Neural progenitor cell (in vitro differentiated cells): Measurements from ENCODE around the gene RPS6KB2. TPM values are rescaled to one million over a fixed set of nuclear protein-coding genes. Genes with fewer than 3 reads are reported as not detected.
"Not testable (repeated sequence)": the region's sequence is repeated elsewhere in the genome, so short reads cannot be mapped to it uniquely, and the experiment has no call there.

Experiments
- DNase-seq: peaks from one replicate; pipeline ENCODE4 v3.0.0-alpha.2; 2016; ENCODE audit warnings: low spot score
- H2AFZ ChIP-seq: fragments of 200-600 bp; sonication (generic); replicated peaks from 2 replicates; pipeline ENCODE4 v1.6.1; 2016; ENCODE audit warnings: antibody characterized with exemption
- H3F3A ChIP-seq: fragments of 200-600 bp; sonication (generic); 2 replicates; pipeline ENCODE4 v1.6.1; 2016; ENCODE audit warnings: antibody characterized with exemption, low read depth
- H3K27ac ChIP-seq: fragments of 200-600 bp; sonication (generic); 2 replicates; pipeline ENCODE4 v1.5.1; 2016; ENCODE audit warnings: mild to moderate bottlenecking
- H3K27me3 ChIP-seq: fragments of 200-600 bp; sonication (generic); 2 replicates; pipeline ENCODE4 v1.6.1; 2016; ENCODE audit warnings: mild to moderate bottlenecking, moderate library complexity
- H3K36me3 ChIP-seq: fragments of 200-600 bp; sonication (generic); 2 replicates; pipeline ENCODE4 v1.5.1; 2016
- H3K4me1 ChIP-seq: fragments of 200-600 bp; sonication (generic); 2 replicates; pipeline ENCODE4 v1.6.1; 2016; ENCODE audit warnings: mixed run types
- H3K4me2 ChIP-seq: fragments of 200-600 bp; sonication (generic); 2 replicates; pipeline ENCODE4 v1.6.1; 2016
- H3K4me3 ChIP-seq: fragments of 200-600 bp; sonication (generic); 2 replicates; pipeline ENCODE4 v1.5.1; 2016
- H3K79me2 ChIP-seq: fragments of 200-600 bp; sonication (generic); 2 replicates; pipeline ENCODE4 v1.6.1; 2016; ENCODE audit warnings: low read depth
- H3K9ac ChIP-seq: fragments of 200-600 bp; sonication (generic); 2 replicates; pipeline ENCODE4 v1.6.1; 2016
- H3K9me3 ChIP-seq: fragments of 200-600 bp; sonication (generic); 2 replicates; pipeline ENCODE4 v1.5.1; 2016; ENCODE audit warnings: low read depth
- H4K20me1 ChIP-seq: fragments of 200-600 bp; sonication (generic); 2 replicates; pipeline ENCODE4 v1.6.1; 2016; ENCODE audit warnings: low read depth
- H3K27ac Mint-ChIP-seq: 3 replicates; pipeline ENCODE4 v1.8.0; 2021; ENCODE audit warnings: mixed read lengths
- H3K27me3 Mint-ChIP-seq: 2 replicates; pipeline ENCODE4 v1.8.0; 2022; ENCODE audit warnings: low read depth, mild to moderate bottlenecking, inconsistent platforms, moderate library complexity, mixed read lengths; ENCODE audit not compliant: insufficient read depth
- H3K36me3 Mint-ChIP-seq: 3 replicates; pipeline ENCODE4 v1.8.0; 2021; ENCODE audit warnings: mixed read lengths
- H3K4me1 Mint-ChIP-seq: 3 replicates; pipeline ENCODE4 v1.8.0; 2021; ENCODE audit warnings: mixed read lengths
- H3K4me3 Mint-ChIP-seq: 3 replicates; pipeline ENCODE4 v1.8.0; 2021; ENCODE audit warnings: mild to moderate bottlenecking, moderate library complexity, mixed read lengths
- H3K9me3 Mint-ChIP-seq: 3 replicates; pipeline ENCODE4 v1.8.0; 2020; ENCODE audit warnings: mixed read lengths
- EZH2 ChIP-seq: fragments of 200-600 bp; sonication (generic); IDR thresholded peaks from 2 replicates; pipeline ENCODE4 v1.6.1; 2017; ENCODE audit warnings: antibody characterized with exemption, mild to moderate bottlenecking, moderate library complexity
- EZH2phosphoT487 ChIP-seq: fragments of 200-600 bp; sonication (generic); IDR thresholded peaks from 2 replicates; pipeline ENCODE4 v1.6.1; 2017; ENCODE audit warnings: antibody characterized with exemption
- total RNA-seq: library from RNA; depleted of rRNA; stranded (reverse); fragments of >200 nt; gene quantifications from 2 replicates; pipeline ENCODE4 v1.2.3, GENCODE V29; 2015; ENCODE audit warnings: low replicate concordance
- TF ChIP-seq, protein P1 (sequence below): fragments of 200-600 bp; sonication (generic); IDR thresholded peaks from 2 replicates; pipeline ENCODE4 v1.5.1; 2017; ENCODE audit warnings: antibody characterized with exemption, mild to moderate bottlenecking

The RPS6KB2 gene
- total RNA-seq, 1 donor from 2014 or later: 23.7 TPM

GRCh38 chr11:67469508-67469811, 41.2 kb downstream of the RPS6KB2 start:
- no peaks in the 10 kb centered on the region for H3K9me3 ChIP-seq
- H3K4me3 ChIP-seq: peak overlapping the region; percentile 88
- no peak for DNase-seq
- no peak overlapping the region for H3K27ac ChIP-seq
- peak overlapping the region; percentile 63 for H2AFZ ChIP-seq
- no peaks in the 10 kb centered on the region for H3K9me3 Mint-ChIP-seq
- H3K4me3 Mint-ChIP-seq: peak overlapping the region; percentile 80
- H3K4me1 ChIP-seq: peaks cover 6% of the 10 kb centered on the region
- H3K4me1 Mint-ChIP-seq: peaks cover 24% of the 10 kb centered on the region
- peak overlapping the region; percentile 73 for H3K4me2 ChIP-seq
- no peaks in the 10 kb centered on the region for H3F3A ChIP-seq
- H4K20me1 ChIP-seq: no peaks in the 10 kb centered on the region
- no peak overlapping the region for H3K9ac ChIP-seq
- TF ChIP-seq, protein P1, sequence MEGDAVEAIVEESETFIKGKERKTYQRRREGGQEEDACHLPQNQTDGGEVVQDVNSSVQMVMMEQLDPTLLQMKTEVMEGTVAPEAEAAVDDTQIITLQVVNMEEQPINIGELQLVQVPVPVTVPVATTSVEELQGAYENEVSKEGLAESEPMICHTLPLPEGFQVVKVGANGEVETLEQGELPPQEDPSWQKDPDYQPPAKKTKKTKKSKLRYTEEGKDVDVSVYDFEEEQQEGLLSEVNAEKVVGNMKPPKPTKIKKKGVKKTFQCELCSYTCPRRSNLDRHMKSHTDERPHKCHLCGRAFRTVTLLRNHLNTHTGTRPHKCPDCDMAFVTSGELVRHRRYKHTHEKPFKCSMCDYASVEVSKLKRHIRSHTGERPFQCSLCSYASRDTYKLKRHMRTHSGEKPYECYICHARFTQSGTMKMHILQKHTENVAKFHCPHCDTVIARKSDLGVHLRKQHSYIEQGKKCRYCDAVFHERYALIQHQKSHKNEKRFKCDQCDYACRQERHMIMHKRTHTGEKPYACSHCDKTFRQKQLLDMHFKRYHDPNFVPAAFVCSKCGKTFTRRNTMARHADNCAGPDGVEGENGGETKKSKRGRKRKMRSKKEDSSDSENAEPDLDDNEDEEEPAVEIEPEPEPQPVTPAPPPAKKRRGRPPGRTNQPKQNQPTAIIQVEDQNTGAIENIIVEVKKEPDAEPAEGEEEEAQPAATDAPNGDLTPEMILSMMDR: no peak
- TF ChIP-seq EZH2 (no peak), EZH2phosphoT487 (no peak)
- H3K36me3 ChIP-seq: no peaks in the 10 kb centered on the region
- peaks cover 8% of the 10 kb centered on the region for H3K79me2 ChIP-seq
- no peak overlapping the region for H3K27ac Mint-ChIP-seq
- no peaks in the 10 kb centered on the region for H3K27me3 ChIP-seq
- H3K27me3 Mint-ChIP-seq: peaks cover 12% of the 10 kb centered on the region
- H3K36me3 Mint-ChIP-seq: no peaks in the 10 kb centered on the region

DNA sequence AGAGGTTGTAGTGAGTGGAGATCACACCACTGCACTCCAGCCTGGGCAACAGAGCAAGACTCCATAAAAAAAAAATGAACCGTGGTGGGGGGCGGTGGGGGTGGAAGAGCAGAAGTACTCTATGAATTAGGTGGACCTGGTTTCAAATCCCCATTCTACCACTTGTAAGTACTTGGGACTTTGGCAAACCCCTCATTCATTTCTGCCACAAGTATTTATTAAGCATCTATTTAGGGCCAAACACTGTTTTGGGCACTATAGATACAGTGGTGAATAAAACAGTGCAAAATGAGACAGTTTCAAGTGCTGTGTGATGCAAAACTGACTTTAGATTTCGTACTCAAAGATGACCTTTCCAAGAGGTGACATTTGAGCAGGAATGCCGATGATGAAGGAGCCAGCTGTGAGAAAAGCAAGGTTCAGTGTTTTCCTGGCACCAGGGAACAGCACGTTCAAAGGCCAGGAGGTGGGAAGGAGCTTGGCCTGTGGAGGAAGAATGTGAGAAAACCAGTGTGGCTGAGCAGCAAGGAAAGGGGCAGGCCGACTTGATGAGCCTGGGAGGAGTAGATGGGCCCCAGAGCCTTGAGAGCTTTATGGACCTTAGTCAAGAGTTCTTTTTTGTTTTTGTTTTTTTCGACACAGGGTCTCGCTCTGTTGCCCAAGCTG, 42.2 kb downstream of the RPS6KB2 start:
- TF ChIP-seq EZH2 (no peak), EZH2phosphoT487 (no peak)
- TF ChIP-seq, protein P1: no peak
- Histone ChIP-seq H4K20me1 (no peaks in the 10 kb centered on the region), H3K4me1 (peaks cover 6% of the 10 kb centered on the region), H2AFZ (no peak overlapping the region), H3K4me2 (no peak overlapping the region), H3K27me3 (no peaks in the 10 kb centered on the region), H3K79me2 (peaks cover 2% of the 10 kb centered on the region), H3K9ac (no peak overlapping the region), H3K4me3 (no peak overlapping the region), H3F3A (no peaks in the 10 kb centered on the region), H3K9me3 (no peaks in the 10 kb centered on the region), H3K36me3 (no peaks in the 10 kb centered on the region), H3K27ac (no peak overlapping the region)
- DNase-seq: no peak
- H3K27ac Mint-ChIP-seq: peak overlapping the region; percentile 4
- H3K4me3 Mint-ChIP-seq: peak overlapping the region; percentile 80
- H3K36me3 Mint-ChIP-seq: no peaks in the 10 kb centered on the region
- peaks cover 24% of the 10 kb centered on the region for H3K4me1 Mint-ChIP-seq
- peaks cover 12% of the 10 kb centered on the region for H3K27me3 Mint-ChIP-seq
- H3K9me3 Mint-ChIP-seq: no peaks in the 10 kb centered on the region

- TF ChIP-seq EZH2phosphoT487 (no peak), EZH2 (no peak)
- TF ChIP-seq, protein P1: no peak
- Histone ChIP-seq H4K20me1 (no peaks in the 10 kb centered on the region), H3K36me3 (no peaks in the 10 kb centered on the region), H3K9ac (no peak overlapping the region), H3F3A (no peaks in the 10 kb centered on the region), H3K27ac (no peak overlapping the region), H3K4me1 (peaks cover 5% of the 10 kb centered on the region), H3K9me3 (no peaks in the 10 kb centered on the region), H3K27me3 (no peaks in the 10 kb centered on the region), H3K79me2 (no peaks in the 10 kb centered on the region), H3K4me2 (no peak overlapping the region), H2AFZ (no peak overlapping the region), H3K4me3 (no peak overlapping the region)
- peaks cover 15% of the 10 kb centered on the region for H3K27me3 Mint-ChIP-seq
- H3K9me3 Mint-ChIP-seq: peaks cover 10% of the 10 kb centered on the region
- peaks cover 27% of the 10 kb centered on the region for H3K4me1 Mint-ChIP-seq
- no peaks in the 10 kb centered on the region for H3K36me3 Mint-ChIP-seq
- H3K4me3 Mint-ChIP-seq: peak overlapping the region; percentile 62
- no peak for DNase-seq
- no peak overlapping the region for H3K27ac Mint-ChIP-seq
These were observed 44.6 kb downstream of the RPS6KB2 start for GRCh38 chr11:67472882-67473281.

- not testable (repeated sequence) for H3K4me3 ChIP-seq, H3K27ac ChIP-seq, H3K36me3 Mint-ChIP-seq, H3K4me1 ChIP-seq, DNase-seq, H3K79me2 ChIP-seq, H4K20me1 ChIP-seq, H3F3A ChIP-seq, H3K9me3 ChIP-seq, H3K4me2 ChIP-seq, H3K27me3 ChIP-seq, H3K36me3 ChIP-seq, H3K9ac ChIP-seq, H2AFZ ChIP-seq
- Mint-ChIP-seq H3K27me3 (peaks cover 10% of the 10 kb centered on the region), H3K4me1 (peaks cover 24% of the 10 kb centered on the region), H3K4me3 (peak overlapping the region; percentile 54), H3K27ac (peak overlapping the region; percentile 75), H3K9me3 (peaks cover 12% of the 10 kb centered on the region)
These were observed 48.4 kb downstream of the RPS6KB2 start for GRCh38 chr11:67476692-67477091.

DNA sequence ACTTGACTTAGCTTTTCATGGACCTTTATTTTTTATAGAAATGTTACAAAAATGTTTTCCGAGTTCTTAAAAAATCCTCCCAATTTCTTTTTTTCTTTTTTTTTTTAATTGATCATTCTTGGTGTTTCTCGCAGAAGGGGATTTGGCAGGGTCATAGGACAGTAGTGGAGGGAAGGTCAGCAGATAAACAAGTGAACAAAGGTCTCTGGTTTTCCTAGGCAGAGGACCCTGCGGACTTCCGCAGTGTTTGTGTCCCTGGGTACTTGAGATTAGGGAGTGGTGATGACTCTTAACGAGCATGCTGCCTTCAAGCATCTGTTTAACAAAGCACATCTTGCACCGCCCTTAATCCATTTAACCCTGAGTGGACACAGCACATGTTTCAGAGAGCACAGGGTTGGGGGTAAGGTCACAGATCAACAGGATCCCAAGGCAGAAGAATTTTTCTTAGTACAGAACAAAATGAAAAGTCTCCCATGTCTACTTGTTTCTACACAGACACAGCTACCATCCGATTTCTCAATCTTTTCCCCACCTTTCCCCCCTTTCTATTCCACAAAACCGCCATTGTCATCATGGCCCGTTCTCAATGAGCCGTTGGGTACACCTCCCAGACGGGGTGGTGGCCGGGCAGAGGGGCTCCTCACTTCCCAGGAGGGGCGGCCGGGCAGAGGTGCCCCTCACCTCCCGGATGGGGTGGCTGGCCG, 49.2 kb downstream of the RPS6KB2 start:
- H3K27me3 ChIP-seq, H3K4me3 Mint-ChIP-seq, DNase-seq, H3K4me3 ChIP-seq, H3F3A ChIP-seq, H4K20me1 ChIP-seq, H2AFZ ChIP-seq, H3K9ac ChIP-seq, H3K4me1 ChIP-seq, H3K36me3 ChIP-seq, H3K4me2 ChIP-seq, H3K9me3 ChIP-seq, H3K36me3 Mint-ChIP-seq, H3K27ac ChIP-seq, H3K79me2 ChIP-seq: not testable (repeated sequence)
- Mint-ChIP-seq H3K27ac (peak overlapping the region; percentile 55), H3K27me3 (peaks cover 10% of the 10 kb centered on the region), H3K9me3 (peaks cover 12% of the 10 kb centered on the region), H3K4me1 (peaks cover 27% of the 10 kb centered on the region)
